ENCODE results near the gene FLT3LG.

Gene FLT3LG

DNA sequence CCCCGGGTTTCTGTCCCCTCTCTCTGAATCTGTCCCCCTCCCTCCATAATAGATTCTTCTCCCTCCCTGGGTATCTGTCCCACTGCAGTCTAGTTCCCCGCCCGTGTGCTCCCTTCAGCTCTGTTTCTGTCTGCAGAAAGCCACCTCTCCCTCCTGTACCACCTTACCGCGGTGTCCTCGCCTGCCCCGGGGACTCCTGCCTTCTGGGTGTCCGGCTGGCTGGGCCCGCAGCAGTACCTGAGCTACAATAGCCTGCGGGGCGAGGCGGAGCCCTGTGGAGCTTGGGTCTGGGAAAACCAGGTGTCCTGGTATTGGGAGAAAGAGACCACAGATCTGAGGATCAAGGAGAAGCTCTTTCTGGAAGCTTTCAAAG lies 39.7 kb downstream of the FLT3LG start:
- DNase-seq (ENCODE audit: low spot score): no peak

GRCh38 chr19:49514151-49514550 lies 40.1 kb downstream of the FLT3LG start:
- no peak for DNase-seq (ENCODE audit: low spot score)

GRCh38 chr19:49515767-49516166 lies 41.8 kb downstream of the FLT3LG start:
- no peak for DNase-seq (ENCODE audit: low spot score)

- no peak for DNase-seq (ENCODE audit: low spot score)
Observed at GRCh38 chr19:49518033-49518432, 44.0 kb downstream of the FLT3LG start.

DNA sequence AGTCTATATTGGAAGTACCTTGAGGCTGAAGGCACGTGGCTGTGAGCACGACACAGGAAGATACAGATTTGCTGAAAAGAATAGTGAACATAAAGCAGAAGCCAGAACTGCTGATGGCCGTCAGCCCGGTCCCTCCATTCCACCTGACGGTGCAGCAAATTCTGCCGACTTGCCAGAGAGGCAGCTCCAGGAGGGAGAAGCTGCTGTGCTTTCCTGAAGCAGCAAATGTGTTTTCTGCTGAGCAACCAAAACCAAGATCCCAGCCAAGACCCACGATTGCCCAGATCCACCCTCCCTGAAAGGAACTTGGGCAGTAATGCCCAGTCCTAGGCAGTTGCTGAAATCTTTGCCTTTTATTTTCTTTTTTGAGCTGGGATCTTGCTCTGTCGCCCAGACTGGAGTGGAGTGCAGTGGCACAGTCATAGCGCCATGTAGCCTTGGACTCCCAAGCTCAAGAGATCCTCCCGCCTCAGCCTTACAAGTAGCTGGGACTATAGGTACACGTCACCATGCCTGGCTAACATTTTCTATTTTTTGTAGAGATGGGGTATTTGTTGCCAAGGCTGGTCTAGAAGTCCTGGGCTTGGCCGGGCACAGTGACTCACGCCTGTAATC lies 46.8 kb downstream of the FLT3LG start:
- DNase-seq (ENCODE audit: low spot score): no peak

- no peak for DNase-seq (ENCODE audit: low spot score)
Observed at GRCh38 chr19:49524812-49525455, 50.9 kb downstream of the FLT3LG start.

DNA sequence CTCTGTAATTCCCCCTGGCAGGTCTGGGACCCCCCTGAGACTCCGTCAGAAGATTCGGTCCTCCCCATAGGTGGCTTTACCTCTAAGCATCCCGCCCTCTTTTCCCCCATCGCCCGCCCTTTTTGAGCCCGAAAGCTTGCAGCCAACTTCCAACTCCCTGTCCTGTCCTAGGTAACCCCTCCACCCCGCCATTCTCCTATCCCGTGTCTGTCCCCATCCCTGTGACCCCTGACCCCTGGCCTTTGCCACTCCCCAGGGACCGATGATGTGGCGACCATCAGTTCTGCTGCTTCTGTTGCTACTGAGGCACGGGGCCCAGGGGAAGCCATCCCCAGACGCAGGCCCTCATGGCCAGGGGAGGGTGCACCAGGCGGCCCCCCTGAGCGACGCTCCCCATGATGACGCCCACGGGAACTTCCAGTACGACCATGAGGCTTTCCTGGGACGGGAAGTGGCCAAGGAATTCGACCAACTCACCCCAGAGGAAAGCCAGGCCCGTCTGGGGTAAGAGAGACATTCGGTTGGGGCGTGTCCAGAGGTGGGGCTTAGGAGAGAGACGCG lies 54.3 kb downstream of the FLT3LG start:
- no peak for DNase-seq (ENCODE audit: low spot score)

GRCh38 chr19:49530708-49531107 lies 56.7 kb downstream of the FLT3LG start:
- DNase-seq (ENCODE audit: low spot score): no peak

DNA sequence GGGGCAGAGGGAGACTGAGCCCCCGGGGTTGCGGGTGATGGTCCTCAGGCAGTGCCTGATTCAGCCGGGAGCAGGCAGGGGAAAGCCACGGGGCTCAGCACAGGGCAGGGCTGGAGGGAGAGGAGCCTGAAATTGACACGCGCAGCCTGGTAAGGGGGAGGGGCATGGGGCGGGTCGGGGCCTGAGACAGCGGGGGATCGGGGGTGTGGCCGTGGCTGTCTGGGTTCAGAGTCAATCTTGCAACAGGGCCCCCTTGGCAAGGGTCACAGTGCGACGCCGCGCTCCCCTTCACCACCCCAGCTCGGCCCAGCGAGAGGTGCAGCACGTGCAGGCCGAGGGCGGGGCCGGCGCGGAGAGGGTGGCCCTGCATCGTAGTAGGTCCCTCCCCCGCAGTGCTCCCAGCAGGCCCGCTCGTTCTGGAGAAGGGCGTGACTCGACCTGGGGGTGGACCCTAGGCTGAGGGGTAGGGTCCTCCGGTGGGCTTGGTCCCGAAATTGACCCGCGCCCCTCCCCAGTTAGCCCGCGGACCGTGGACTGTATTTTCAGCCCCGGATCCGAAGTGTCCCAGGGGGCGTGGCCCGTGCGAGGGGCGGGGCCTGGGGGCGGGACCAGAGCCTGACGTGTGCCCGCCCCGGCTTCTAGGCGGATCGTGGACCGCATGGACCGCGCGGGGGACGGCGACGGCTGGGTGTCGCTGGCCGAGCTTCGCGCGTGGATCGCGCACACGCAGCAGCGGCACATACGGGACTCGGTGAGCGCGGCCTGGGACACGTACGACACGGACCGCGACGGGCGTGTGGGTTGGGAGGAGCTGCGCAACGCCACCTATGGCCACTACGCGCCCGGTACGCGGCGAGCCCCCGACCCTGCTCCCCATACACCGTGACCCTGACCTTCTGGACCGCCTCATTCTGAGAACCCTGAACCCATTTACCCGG lies 59.8 kb downstream of the FLT3LG start:
- DNase-seq (ENCODE audit: low spot score): peak; percentile 90

DNA sequence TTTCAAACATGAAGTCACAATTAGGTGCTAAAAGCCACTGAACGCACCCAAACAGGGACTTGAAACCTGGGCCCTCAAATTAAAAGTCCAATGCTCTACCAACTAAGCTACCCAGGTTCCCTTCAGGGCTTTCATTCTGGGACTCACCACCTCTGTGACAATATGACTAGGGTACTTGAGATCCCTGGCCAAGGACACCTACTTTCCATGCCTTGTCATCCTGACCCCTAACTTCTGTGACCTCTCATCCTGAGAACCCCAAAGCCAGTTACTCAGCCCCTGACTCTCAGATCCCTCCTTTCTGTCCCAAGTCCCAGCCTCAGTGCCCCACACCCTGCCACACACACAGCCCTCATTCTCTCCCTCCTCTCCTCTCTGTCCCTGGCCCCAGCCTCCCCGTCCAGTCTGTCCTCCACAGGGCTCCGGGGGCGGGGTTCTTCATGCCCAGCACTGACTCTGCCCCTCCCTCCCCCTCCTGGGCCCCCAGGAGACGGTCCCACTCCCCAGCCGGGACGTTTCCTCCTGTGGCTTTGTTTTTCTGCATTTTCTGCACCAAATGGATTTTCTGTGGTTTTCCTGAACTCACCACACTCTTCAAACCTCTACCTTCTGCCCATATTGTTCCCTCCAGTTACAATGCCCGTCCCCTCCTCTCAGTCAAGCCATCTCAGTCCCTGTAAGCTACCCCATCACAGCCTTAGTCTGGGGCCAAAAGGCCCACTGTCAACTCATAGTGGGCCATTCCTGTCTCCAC lies 60.8 kb downstream of the FLT3LG start:
- DNase-seq (ENCODE audit: low spot score): no peak

Data from ecto neural progenitor cell (in vitro differentiated cells).